OCI-LY7 (cell line): Measurements from ENCODE around the gene RPS6KA2.

Source experiments
- EZH2phosphoT487 ChIP-seq: fragments of 200-600 bp; sonication (generic); IDR thresholded peaks from 2 replicates; pipeline ENCODE4 v1.6.1; 2018; ENCODE audit warnings: low read depth, borderline replicate concordance, mild to moderate bottlenecking, mixed run types, antibody characterized with exemption, low read length, moderate library complexity, mixed read lengths
- TF ChIP-seq, protein P1 (sequence below): fragments of 200-600 bp; sonication (generic); conservative IDR thresholded peaks from 2 replicates; pipeline ENCODE4 v1.5.1; 2014; ENCODE audit warnings: mild to moderate bottlenecking, antibody characterized with exemption, low read length, moderate library complexity, mixed read lengths

DNA sequence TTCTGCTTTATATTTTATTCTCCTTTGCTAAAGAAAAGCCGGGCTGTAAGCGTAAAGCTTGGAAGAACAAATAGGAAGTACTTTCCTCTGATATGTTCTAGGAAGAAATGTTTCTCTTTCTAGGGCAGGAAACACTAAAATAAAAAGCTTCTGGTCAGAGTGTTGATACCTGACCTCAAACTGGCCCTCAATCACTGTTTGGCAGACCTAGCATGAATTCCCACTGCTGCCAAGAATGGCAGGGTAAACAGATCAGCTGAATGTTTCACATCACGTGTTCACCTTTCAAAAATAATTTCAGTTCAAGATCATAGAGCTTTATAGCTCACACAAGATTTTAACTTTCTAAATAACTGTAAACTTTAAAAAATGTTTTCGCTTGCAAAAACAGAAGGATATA, 247.3 kb downstream of the RPS6KA2 start:
- TF ChIP-seq, protein P1, sequence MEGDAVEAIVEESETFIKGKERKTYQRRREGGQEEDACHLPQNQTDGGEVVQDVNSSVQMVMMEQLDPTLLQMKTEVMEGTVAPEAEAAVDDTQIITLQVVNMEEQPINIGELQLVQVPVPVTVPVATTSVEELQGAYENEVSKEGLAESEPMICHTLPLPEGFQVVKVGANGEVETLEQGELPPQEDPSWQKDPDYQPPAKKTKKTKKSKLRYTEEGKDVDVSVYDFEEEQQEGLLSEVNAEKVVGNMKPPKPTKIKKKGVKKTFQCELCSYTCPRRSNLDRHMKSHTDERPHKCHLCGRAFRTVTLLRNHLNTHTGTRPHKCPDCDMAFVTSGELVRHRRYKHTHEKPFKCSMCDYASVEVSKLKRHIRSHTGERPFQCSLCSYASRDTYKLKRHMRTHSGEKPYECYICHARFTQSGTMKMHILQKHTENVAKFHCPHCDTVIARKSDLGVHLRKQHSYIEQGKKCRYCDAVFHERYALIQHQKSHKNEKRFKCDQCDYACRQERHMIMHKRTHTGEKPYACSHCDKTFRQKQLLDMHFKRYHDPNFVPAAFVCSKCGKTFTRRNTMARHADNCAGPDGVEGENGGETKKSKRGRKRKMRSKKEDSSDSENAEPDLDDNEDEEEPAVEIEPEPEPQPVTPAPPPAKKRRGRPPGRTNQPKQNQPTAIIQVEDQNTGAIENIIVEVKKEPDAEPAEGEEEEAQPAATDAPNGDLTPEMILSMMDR, result no peak
- no peak for TF ChIP-seq EZH2phosphoT487
